Measurements from ENCODE around the gene MTX2.
"Not testable (repeated sequence)": the region's sequence is repeated elsewhere in the genome, so short reads cannot be mapped to it uniquely, and the experiment has no call there.

Gene MTX2

DNA sequence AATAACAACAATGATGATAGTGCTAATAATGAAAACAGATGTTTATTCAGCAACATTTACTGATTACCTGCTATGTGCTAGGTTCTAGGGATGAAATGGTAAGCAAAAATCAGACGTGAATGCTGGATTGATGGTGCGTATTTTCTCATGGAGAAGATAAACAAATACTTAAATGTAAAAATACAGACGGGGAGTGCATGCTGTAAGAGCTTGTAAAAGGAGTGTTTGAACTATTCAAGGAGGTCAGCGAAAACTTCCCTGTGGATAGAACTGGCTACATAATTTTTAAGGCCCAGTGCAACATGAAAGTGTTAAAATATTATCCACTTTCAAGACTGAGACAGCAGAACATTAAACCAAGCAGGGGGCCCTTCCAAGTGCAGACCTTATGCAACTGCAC is 22.1 kb downstream of the MTX2 start:
- no peak for DNase-seq

DNA sequence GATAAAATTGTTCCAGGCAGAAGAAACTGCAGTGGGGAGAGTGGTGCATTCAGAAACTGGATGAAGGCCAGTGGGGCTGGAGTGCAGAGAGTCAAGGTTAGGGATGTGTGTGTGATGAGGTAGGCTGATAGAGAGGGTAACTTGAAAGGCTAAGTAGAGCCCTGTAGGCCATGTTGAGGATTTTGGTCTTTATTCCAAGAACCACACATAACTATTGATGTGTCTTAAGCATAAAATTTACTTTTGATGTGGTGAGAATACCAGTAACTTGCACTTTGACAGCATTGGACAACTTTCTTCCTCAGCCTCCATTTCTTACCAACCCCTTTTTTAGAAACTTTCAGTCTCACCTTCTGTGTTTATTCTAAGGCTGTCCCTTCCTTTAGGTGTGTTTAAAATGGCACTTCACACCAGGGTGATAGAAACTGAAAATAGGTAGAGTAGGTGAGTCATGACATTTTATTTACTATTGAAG is 22.6 kb downstream of the MTX2 start:
- DNase-seq, result no peak

DNA sequence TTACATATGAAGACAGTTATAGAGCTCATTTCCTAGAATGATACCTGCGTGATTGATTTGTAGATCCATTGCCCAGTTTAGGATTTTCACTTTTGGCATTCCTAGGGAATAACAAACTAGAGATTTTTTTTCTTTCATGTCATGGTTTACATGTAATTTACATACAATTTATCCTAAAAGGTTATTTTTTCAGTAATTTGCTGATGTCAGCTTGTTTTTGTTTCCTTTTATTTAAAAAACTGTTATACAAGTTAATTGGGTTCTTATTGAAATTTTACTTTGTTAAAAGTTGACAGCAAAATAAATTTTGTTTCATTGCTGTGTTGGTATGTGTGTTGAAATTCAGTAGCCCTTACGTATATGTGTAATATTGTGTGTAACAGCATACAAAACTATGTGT is 23.4 kb downstream of the MTX2 start:
- no peak for DNase-seq

DNA sequence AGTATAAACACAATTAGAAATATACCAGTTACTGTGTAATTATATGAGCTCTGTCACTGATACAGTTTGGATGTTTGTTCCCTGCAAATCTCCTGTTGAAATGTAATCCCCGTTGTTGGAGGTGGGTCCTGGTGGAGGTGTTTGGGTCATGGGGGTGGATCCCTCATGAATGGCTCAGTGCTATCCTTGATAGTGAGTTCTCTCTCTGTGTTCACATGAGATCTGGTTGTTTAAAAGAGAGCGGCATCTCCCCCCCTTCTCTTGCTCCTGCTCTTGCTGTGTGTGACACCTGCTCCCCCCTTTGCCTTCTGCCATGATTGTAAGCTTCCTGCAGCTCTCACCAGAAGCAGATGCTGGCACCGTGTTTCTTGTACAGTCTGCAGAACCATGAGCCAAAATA is 24.1 kb downstream of the MTX2 start:
- DNase-seq, result no peak

DNA sequence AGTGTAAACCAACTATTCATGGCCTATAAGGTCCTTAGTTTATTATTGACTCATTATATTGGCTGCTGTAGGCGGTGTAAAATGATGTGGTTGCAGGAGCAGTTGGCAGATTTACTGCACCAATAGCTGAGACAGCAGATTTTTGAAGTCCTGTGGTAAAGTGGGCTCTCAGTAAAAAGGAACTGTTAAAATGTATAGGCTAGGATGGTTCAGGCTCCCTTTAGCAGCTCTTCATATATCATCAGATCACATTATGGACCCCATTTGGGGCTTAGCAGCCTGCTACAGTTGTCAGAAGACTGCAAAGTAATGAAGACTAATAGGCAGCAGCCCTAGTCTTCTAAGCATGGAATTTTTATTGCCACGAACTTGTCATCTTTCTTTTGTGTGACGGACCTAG is 27.8 kb downstream of the MTX2 start:
- no peak for DNase-seq

DNA sequence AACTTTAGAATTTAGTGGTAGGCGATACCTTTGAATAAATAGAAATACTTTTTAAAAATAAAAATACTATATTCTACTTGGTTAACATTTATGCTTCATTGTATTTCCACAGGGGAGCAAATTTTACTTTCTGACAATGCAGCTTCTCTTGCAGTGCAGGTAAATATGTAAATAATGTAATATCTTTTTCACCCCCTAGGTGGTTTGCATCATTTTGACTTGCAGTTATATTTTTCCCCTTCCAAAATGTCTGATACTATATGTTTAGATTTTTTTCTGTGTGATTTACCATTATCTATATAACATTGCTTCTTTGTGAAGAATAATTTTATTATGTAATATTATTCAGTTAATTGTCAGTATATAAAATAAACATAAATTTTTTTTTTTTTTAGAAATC is 28.5 kb downstream of the MTX2 start:
- DNase-seq, result no peak

DNA sequence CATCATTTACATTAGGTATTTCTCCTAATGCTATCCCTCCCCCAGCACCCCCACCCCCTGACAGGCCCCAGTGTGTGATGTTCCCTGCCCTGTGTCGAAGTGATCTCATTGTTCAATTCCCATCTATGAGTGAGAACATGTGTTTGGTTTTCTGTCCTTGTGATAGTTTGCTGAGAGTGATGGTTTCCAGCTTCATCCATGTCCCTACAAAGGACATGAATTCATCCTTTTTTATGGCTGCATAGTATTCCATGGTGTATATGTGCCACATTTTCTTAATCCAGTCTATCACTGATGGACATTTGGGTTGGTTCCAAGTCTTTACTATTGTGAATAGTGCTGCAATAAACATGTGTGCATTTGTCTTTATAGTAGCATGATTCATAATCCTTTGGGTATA is 36.8 kb downstream of the MTX2 start:
- not testable (repeated sequence) for DNase-seq

DNA sequence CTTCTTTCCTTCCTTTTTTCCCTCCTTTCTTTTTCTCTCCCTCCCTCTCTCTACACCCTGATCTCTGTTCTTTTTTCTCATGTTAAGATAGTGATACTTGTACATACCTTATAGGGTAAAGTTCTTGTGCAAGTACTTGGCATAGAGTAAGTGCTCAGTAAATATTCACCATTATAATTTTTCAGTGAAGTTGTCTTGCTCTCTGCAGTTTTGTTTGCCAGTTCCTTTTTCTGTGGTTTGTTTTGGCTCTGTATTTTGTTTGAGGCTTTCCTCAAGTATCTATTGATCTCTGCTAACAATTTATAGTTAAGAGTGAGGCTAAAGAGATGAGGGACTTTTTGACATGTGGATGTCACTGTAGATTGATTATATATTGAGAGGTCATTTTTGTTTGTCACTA is 48.0 kb downstream of the MTX2 start:
- no peak for DNase-seq

DNA sequence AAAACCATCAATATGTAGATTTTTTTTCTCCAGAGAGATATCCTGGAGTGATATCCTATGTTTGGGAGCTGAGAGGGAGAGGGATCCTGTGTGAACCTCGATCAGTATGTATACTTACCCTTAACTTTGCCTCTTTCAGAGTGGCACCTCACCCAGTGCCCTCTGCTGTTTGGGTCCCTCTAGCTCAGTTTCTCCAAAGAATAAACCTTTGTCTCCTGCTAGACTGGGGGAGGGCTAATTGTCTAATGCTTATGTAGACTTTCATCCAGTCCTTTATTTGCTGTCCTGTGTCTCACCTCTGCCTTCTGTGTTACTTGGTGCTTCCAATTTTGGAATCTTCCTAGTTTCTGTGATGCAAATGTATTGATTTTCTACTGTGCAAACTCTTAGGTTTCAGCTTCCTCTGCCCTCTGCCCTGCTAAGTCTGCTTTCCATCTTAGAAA is 48.4 kb downstream of the MTX2 start:
- no peak for DNase-seq

DNA sequence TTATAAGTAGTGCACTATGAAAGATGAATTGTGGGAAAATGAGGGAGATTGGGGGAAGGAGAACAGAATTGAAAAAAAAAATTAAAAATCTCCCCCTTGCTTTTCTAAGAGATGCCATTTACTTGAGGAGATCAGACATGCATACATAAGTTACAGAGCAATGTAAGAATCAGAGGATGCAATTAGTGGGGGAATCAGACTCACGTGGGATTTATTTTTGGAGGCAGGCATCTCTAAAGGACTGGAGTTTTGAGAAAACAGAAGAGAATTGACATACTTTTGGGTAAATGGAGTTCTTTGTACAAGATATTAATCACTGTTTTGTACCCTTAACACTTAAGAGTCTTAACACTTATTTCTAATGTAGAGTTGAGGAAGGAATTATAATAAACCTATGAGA is 52.7 kb downstream of the MTX2 start:
- DNase-seq, result no peak

DNA sequence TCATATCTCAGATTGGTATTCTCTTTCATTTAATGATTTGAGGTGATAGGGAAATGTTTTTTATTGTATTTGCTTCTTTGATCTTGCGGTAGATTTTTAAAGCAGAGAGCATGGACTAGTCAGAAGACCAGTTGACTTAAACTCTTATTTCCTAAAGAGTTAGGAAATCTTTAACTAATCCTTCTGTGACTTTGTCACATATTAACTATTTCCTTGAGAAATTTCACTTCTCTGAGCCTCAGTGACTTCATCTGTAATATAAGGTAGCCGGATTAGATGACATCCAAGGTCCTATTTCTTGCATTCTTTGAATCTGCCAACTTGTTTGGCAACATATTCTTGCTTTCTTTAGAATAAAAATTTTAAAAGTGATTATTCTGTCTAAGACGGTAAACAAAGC is 55.6 kb downstream of the MTX2 start:
- no peak for DNase-seq

DNA sequence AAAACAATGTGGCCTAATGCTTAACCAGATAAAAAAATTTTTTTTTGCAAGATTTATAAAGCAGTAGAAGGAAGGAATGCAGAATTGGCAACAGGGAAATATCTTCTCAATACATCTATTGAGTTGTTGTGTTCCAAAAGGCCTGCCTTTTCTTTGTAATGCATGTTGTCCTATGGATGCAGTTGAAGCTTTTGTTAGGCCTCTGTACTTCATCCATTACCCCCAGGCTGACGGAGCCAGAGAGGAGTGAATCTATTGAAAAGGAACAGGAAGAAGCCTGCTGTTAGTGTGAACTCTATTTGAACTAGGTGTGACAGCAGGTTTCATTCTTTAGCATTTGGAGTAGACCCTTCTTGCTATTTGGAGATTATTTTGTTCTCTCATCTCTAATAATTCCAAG is 56.5 kb downstream of the MTX2 start:
- DNase-seq, result no peak

DNA sequence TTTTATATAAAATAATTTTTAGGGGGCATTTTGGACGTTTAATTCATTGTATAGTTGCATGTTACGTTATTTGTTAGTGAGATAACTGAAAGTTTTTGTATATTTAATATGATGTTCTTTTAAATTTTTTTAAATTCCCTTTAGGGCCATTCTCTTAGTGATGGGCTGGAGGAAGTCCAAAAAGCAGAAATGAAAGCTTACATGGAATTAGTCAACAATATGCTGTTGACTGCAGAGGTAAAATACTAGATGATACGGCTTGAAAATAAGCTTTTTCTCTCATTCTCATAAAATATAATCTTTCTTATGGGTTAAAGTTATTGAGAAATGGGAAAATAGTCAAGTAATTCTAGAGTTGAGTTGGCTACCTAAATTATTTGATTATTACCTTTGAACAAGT is 58.9 kb downstream of the MTX2 start:
- no peak for DNase-seq

DNA sequence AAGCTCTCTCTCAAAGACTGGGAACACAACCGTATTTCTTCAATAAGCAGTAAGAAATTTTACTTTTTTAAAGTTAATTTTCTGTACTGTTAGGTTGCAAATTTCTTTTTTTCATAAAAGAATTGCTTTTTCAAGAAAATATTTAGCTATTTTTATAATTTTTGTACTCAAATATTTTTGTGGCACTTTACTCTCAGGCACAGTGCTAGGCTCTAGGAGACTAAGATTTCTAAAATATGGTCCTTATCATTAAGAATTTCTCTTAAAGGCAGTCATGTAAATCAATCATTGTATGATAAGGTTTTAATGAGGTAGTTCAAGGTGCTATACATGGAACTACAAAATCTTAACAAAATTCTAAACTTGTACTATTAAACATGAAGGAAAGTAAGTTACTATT is 61.4 kb downstream of the MTX2 start:
- no peak for DNase-seq

DNA sequence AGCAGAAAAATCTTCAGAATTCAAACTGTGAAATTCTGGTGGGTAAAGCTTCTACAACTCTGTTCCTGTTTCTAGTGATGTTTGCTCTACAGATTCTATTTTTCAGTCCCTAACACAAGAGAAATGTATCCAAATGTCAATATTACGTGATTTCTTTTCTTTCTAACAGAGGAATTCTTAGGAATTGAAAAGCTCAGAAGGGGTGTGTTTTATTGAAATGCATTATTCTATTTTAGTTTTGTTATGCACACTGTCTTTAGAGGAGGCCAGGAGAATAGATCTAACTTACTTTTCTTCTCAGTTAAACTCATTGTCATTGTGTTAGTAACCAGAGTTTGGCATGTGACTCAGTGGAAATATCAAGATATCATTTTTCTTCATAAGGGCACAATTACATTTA is 62.4 kb downstream of the MTX2 start:
- DNase-seq, result no peak

DNA sequence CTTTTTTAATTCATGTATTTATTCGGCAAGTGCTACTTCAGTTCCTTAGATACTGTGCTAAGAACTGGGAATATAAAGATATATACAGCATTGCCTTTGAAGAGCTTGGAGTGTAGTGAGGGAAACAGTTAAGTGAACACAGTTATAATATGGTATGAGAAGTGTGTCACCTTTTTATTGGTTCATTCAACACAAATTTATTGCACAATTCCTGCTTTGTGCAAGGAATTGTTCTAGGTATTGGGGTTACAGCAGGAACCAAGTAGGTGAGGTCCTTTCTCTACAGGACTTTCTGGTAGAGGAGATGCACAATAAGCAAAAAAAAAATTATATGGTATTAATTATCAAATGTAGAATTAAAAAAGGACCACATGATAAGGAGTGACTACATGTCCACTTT is 65.5 kb downstream of the MTX2 start:
- no peak for DNase-seq

DNA sequence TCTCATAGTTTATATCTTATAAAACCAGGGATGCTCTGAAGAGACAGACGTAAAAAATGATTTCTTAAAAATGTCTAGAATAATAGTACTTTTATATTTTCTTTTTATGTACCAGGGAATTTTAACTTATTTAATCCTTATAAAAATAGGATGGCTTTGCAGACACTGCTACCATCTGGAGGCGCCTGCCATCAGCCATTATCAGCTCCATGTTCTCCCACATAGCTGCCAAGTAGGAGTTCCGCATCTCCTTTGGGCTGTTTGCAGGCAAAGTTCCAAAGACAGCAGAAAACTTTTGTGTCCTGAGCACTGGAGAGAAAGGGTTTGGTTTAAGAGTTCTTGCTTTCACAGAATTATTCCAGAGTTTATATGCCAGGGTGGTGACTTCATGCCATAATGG is 69.2 kb downstream of the MTX2 start:
- no peak for DNase-seq

DNA sequence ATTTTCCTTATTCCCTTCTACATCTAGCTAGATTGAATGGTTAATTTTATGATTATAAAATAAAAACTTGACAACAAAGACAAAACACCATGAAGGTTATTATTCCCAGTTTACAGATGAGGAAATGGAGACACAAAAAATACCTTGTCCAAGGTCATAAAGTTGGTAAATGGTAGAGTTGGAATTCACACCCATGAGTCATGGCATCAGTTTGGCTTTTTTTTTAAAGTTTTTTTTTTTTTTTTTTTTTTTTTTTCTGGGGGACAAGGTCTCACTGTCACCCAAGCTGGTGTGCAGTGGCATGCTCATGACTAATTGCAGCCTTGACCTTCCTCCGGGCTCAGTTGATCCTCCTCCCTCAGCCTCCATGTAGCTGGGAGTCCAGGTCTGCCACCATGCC is 70.0 kb downstream of the MTX2 start:
- DNase-seq, result no peak

DNA sequence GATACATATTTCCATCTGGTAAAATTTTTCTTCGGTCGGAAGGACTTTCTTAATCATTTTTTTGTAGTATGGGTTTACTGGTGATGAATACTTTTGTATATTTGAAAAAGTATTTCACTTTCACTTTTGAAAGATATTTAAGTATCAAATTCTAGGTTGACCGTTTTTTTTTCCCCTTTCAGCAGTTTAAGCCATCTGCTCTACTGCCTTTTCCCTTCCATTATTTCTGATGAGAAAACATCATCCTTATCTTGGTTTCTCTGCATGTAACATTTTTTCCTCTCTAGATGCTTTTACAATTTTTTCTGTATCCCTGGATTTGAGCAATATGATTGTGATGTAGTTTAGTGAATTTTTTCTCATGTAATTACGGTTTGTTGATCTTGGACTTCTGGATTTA is 87.0 kb downstream of the MTX2 start:
- no peak for DNase-seq

DNA sequence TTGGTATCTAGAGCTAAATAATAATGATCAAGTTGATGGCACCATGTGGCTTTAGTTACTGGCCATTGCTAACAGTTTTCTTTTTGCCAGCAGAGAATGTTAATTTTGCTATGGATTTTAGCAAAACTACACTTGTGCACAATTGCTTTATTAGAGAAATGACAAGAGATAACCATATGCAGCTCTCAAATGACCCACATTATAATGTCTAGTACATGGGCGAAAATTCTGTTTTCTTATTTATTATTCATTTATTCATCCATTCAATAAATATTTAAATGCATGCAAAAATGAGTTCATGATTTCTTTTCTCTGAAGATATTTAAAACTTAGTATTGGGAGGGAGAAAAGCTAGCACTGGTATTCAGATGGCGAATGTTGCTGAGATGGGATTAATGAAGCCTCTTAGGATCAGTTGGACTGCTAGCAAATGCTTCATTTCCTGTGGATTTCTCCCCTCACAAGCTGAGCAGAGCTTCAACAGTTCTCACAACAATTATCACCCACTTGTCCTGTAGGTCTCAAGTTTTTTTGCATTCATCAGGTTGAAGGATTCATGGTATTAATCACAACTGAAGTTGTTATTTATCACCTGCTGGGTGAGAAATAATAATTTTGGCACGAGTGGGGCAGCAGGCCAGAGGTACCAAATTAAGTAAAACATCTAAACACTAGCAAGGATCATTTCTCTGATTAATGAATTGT is 95.2 kb downstream of the MTX2 start:
- no peak for DNase-seq

DNA sequence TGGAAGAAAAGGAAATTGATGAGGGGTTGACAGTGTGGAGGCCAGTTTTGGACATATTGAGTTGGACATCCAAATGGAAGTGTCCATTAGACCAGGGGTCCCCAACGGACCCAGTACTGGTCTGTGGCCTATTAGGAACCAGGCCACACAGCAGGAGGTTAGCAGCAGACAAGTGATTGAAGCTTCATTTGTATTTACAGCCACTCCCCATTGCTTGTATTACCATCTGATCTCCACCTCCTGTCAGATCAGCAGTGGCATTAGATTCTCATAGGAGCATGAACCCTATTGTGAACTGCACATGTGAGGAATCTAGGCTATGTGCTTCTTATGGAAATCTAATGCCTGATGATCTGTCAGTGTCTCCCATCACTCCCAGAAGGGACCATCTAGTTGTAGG is 99.1 kb downstream of the MTX2 start:
- DNase-seq, result no peak

DNA sequence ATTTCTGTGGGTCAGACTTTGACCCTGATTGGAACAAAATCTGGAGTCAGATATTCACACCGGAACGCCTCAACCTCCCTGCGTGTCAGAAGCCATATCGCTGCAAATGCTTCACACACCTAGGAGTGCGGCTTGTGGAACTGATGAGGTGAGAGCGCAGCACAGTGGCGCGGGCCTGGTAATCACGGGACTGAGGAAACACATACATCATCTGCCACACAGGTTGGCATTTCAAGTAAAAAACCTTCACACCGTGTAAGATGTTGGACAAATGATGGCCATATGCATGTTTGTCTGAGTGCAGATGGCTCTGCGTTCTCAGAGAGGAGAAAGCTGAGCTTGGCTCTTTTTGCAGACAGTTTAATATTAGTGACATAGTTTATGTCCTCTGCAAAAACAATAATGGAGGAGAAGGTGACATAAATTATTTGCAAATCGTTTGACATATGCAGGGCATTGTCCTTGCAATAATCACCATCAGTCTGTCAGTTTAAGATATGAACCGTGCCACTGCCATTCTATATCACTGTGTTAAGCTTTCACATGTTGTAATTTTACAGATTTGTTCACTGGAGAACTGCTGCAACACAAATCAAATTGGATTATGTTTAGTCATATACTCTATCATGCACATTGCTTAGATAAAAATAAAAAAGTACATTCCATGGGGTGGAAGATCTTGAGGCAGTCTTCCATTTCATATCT is 101.4 kb downstream of the MTX2 start:
- no peak for DNase-seq

DNA sequence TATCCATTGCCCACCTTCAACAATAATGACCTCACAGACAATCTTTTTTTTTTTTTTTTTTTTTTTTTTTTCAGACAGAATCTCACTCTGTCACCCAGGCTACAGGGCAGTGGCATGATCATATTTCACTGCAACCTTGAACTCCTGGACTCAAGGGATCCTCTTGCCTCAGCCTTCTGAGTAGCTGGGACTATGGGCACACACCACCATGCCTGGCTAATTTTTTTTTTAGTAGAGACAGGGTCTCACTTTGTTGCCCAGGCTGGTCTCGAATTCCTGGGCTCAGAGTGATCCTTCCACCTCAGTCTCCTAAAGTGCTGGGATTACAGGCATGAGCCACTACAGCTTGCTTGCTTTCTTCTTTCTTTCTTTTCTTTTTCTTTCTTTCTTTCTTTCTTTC is 103.9 kb downstream of the MTX2 start:
- DNase-seq, result not testable (repeated sequence)

DNA sequence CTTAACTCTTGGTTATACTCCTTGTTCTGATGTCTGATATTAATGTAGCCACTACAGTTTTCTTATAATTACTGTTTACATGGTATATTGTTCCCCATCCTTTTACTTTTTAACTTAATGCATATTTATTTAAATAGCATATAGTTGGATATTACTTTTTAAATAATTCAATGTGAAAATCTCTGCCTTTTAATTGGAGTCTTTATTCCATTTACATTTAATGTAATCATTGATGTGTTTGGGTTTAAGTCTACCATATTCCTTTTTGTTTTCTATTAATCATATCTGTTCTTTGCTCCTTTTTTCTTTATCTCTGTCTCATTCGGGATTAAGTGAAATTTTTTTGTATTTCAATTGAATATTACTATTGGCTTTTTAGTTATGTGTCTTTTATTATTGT is 109.1 kb downstream of the MTX2 start:
- no peak for DNase-seq

DNA sequence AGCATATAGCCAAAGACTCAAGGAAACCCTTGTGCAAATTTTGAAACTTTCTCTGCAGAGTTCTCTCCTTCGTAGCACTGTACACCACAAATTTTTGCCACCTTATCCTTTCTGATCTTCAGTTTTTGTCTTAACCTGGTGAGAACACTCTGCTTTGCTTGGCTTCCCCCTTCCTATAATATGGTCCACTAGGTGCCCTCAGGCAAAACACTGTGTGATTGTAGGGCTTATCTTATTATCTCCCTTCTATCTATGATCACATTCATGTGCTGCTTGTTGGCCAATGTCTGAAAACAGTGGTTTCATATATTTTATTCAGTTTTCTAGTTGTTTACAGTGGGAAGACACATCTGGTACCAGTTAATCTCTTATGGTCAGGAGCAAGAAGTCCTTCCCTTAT is 111.1 kb downstream of the MTX2 start:
- DNase-seq, result no peak
